ENCODE data around the gene FNTB.

- TF ChIP-seq CTCF (IDR thresholded peaks at IDR 0.05 in 2 of 3, conservative IDR thresholded peaks at IDR 0.05 in 1 of 3; ENCODE audit: borderline replicate concordance in 1 of 3, insufficient read depth in 1 of 3, low read depth in 2 of 3, low read length in 2 of 3) (no peak), EZH2 (IDR thresholded peaks at IDR 0.05) (no peak), YY1 (IDR thresholded peaks at IDR 0.05; ENCODE audit: extremely low read depth, insufficient replicate concordance, low read depth, low read length) (no peak), REST (IDR thresholded peaks at IDR 0.05; ENCODE audit: low read depth) (no peak)
These were observed 89.1 kb downstream of the FNTB start for GRCh38 chr14:65075628-65076325.
